LHCN-M2 (cell line): ENCODE measurements around the gene SETBP1. TPM values are rescaled to one million over a fixed set of nuclear protein-coding genes. Genes with fewer than 3 reads are reported as not detected.

Experiments
- DNase-seq: peaks from one replicate; pipeline ENCODE4 v3.0.0-alpha.2; 2012; ENCODE audit warnings: low read depth
- total RNA-seq: library from RNA; depleted of rRNA; stranded (reverse); fragments of >200 nt; gene quantifications from 2 replicates; pipeline ENCODE4 v1.2.3, GENCODE V29; 2014

SETBP1 gene
- total RNA-seq, 1 experiment from 2014 or later = 1.6 TPM

GRCh38 chr18:45023519-45023918 lies 342.8 kb downstream of the SETBP1 start:
- DNase-seq = no peak

GRCh38 chr18:45024357-45025088 lies 343.8 kb downstream of the SETBP1 start:
- DNase-seq = no peak

- DNase-seq = no peak
These were observed 344.4 kb downstream of the SETBP1 start for GRCh38 chr18:45025089-45025450.

GRCh38 chr18:45026162-45026561 lies 345.5 kb downstream of the SETBP1 start:
- DNase-seq = no peak

- no peak for DNase-seq
These were observed 353.5 kb downstream of the SETBP1 start for GRCh38 chr18:45034179-45034578.

- no peak for DNase-seq
These were observed 356.9 kb downstream of the SETBP1 start for GRCh38 chr18:45037618-45038017.

GRCh38 chr18:45039376-45039775 lies 358.7 kb downstream of the SETBP1 start:
- DNase-seq = no peak

GRCh38 chr18:45040879-45041278 lies 360.2 kb downstream of the SETBP1 start:
- no peak for DNase-seq

- no peak for DNase-seq
These were observed 364.1 kb downstream of the SETBP1 start for GRCh38 chr18:45044787-45045186.

- DNase-seq = no peak
These were observed 365.5 kb downstream of the SETBP1 start for GRCh38 chr18:45046228-45046627.

GRCh38 chr18:45046961-45047360 lies 366.3 kb downstream of the SETBP1 start:
- no peak for DNase-seq

- DNase-seq = peak; percentile 48
These were observed 369.1 kb downstream of the SETBP1 start for GRCh38 chr18:45049578-45050319.

- DNase-seq = peak; percentile 83
These were observed 370.3 kb downstream of the SETBP1 start for GRCh38 chr18:45050712-45051601.

GRCh38 chr18:45054636-45055035 lies 373.9 kb downstream of the SETBP1 start:
- no peak for DNase-seq

- no peak for DNase-seq
These were observed 375.1 kb downstream of the SETBP1 start for GRCh38 chr18:45055811-45056210.

GRCh38 chr18:45056926-45057325 lies 376.2 kb downstream of the SETBP1 start:
- no peak for DNase-seq

GRCh38 chr18:45057955-45058600 lies 377.4 kb downstream of the SETBP1 start:
- DNase-seq = no peak

GRCh38 chr18:45059695-45060094 lies 379.0 kb downstream of the SETBP1 start:
- peak; percentile 88 for DNase-seq

GRCh38 chr18:45060102-45060501 lies 379.4 kb downstream of the SETBP1 start:
- no peak for DNase-seq

GRCh38 chr18:45061359-45061758 lies 380.7 kb downstream of the SETBP1 start:
- DNase-seq = no peak

GRCh38 chr18:45063246-45064038 lies 382.8 kb downstream of the SETBP1 start:
- no peak for DNase-seq
